PC-9 (cell line): ENCODE measurements around the gene HES7. TPM values are rescaled to one million over a fixed set of nuclear protein-coding genes. Genes with fewer than 3 reads are reported as not detected.

Source experiments
- BruUV-seq: library from RNA; stranded (reverse); fragments of 400-500 nt; replicated peaks from 2 replicates; lab custom pipeline; 2021; lab: Mats Ljungman, UMichigan
- CTCF ChIA-PET: fragments of 300-600 bp; sonication (Branson Sonifier 250); formaldehyde crosslinking; loops from one replicate; lab custom pipeline; 2022; ENCODE audit warnings: antibody characterized with exemption; lab: Charles Lee
- POLR2A ChIA-PET: fragments of 300-600 bp; sonication (Branson Sonifier 250); formaldehyde crosslinking; loops from one replicate; lab custom pipeline; 2022; ENCODE audit warnings: antibody characterized with exemption; ENCODE audit not compliant: unreplicated experiment; lab: Charles Lee
- DNase-seq, 2 experiments: peaks; one replicate each; pipeline versions ENCODE4 v3.0.0 to v3.0.0-alpha.2; 2015 to 2022; ENCODE audit warnings: mixed read lengths in 1 of 2
- H2AFZ ChIP-seq: fragments of 200-600 bp; sonication (generic); 2 replicates; pipeline ENCODE4 v1.8.1; 2017; ENCODE audit warnings: antibody characterized with exemption
- H3F3A ChIP-seq: fragments of 200-600 bp; sonication (generic); 2 replicates; pipeline ENCODE4 v1.8.1; 2017; ENCODE audit warnings: antibody characterized with exemption, mild to moderate bottlenecking, low read depth; ENCODE audit not compliant: insufficient read depth
- H3K27ac ChIP-seq: fragments of 200-600 bp; sonication (generic); 2 replicates; pipeline ENCODE4 v1.6.1; 2016; ENCODE audit warnings: mixed run types
- H3K27me3 ChIP-seq: fragments of 200-600 bp; sonication (generic); 2 replicates; pipeline ENCODE4 v1.6.1; 2016; ENCODE audit warnings: low read depth, mixed run types; ENCODE audit not compliant: insufficient read depth
- H3K36me3 ChIP-seq: fragments of 200-600 bp; sonication (generic); 2 replicates; pipeline ENCODE4 v1.6.1; 2016; ENCODE audit warnings: low read depth, mixed run types
- H3K4me1 ChIP-seq: fragments of 200-600 bp; sonication (generic); replicated peaks from 2 replicates; pipeline ENCODE4 v1.6.1; 2016; ENCODE audit warnings: mixed run types; ENCODE audit not compliant: insufficient read depth
- H3K4me2 ChIP-seq: fragments of 200-600 bp; sonication (generic); 2 replicates; pipeline ENCODE4 v1.6.1; 2017; ENCODE audit warnings: mixed run types
- H3K4me3 ChIP-seq: fragments of 200-600 bp; sonication (generic); 2 replicates; pipeline ENCODE4 v1.6.1; 2016; ENCODE audit warnings: mixed run types
- H3K79me2 ChIP-seq: fragments of 200-600 bp; sonication (generic); 2 replicates; pipeline ENCODE4 v1.6.1; 2017; ENCODE audit warnings: low read depth, mixed run types
- H3K9me2 ChIP-seq: fragments of 200-600 bp; sonication (generic); 2 replicates; pipeline ENCODE4 v1.8.1; 2017; ENCODE audit warnings: mild to moderate bottlenecking; ENCODE audit not compliant: insufficient read depth
- H3K9me3 ChIP-seq: fragments of 200-600 bp; sonication (generic); 2 replicates; pipeline ENCODE4 v1.8.1; 2016; ENCODE audit warnings: low read depth; ENCODE audit not compliant: insufficient read depth
- H4K20me1 ChIP-seq: fragments of 200-600 bp; sonication (generic); 2 replicates; pipeline ENCODE4 v1.8.1; 2017; ENCODE audit not compliant: insufficient read depth
- CTCF ChIP-seq: fragments of 200-600 bp; sonication (generic); conservative IDR thresholded peaks from 2 replicates; pipeline ENCODE4 v1.6.1; 2017; ENCODE audit warnings: mixed run types, antibody characterized with exemption, mild to moderate bottlenecking, moderate library complexity
- EZH2 ChIP-seq: fragments of 200-600 bp; sonication (generic); IDR thresholded peaks from 2 replicates; pipeline ENCODE4 v1.8.0; 2017; ENCODE audit warnings: antibody characterized with exemption, low read depth
- intact Hi-C: fragments of 100-400 bp; cut with micrococcal nuclease; formaldehyde crosslinking; loops from one replicate; pipeline ENCODE4 v1.10.0; 2022; ENCODE audit not compliant: unreplicated experiment
- total RNA-seq: library from RNA; stranded (reverse); gene quantifications from 2 replicates; pipeline ENCODE4 v1.2.3, GENCODE V29; 2021

HES7 gene
- total RNA-seq, 1 experiment from 2014 or later: 2.6 TPM

GRCh38 chr17:8162233-8162996 is 38.5 kb upstream of the HES7 start, which contains the start of gene VAMP2:
VAMP2 (minus strand) TSS chr17:8162948; CDS start chr17:8162879, 69 bp downstream.
- intact Hi-C loops: no loop called here
- H3K27ac ChIP-seq: no peak within 1 kb of the TSS
- DNase-seq: peak in 1 of 2 experiments; percentile 62
- H3K79me2 ChIP-seq: peaks cover 10% of the 10 kb centered on the region; the same call in 1 of the 2 replicates
- H3K4me1 ChIP-seq: peaks cover 8% of the 10 kb centered on the region; the same call in 1 of the 2 replicates
- no peaks in the 10 kb centered on the region for H4K20me1 ChIP-seq
- H3K27me3 ChIP-seq: no peaks in the 10 kb centered on the region
- no peak for TF ChIP-seq CTCF
- TF ChIP-seq EZH2: no peak
- BruUV-seq: no TSS peak
- H3K9me3 ChIP-seq: no peaks in the 10 kb centered on the region
- no peaks in the 10 kb centered on the region for H3K9me2 ChIP-seq
- no peaks in the 10 kb centered on the region for H3K36me3 ChIP-seq
- H3K4me2 ChIP-seq: peak within 1 kb of the TSS; percentile 89
- ChIA-PET POLR2A (no interaction called here), CTCF (no interaction called here)
- peak within 1 kb of the TSS; percentile 90 for H2AFZ ChIP-seq
- peaks cover 16% of the 10 kb centered on the region; the same call in 1 of the 2 replicates for H3F3A ChIP-seq
- H3K4me3 ChIP-seq: peak within 1 kb of the TSS; percentile 75

- peaks cover 10% of the 10 kb centered on the region; the same call in 1 of the 2 replicates for H3K79me2 ChIP-seq
- no peaks in the 10 kb centered on the region for H4K20me1 ChIP-seq
- no peaks in the 10 kb centered on the region for H3K9me3 ChIP-seq
- H3K4me2 ChIP-seq: peak overlapping the region; percentile 89
- TSS peak; percentile 60 for BruUV-seq
- ChIA-PET POLR2A (no interaction called here), CTCF (interaction anchor here (0.6 kb wide), 2 partner anchors 25 to 37 kb away, joined by 3 to 21 read pairs; no protein-coding TSS in a partner anchor)
- peaks cover 16% of the 10 kb centered on the region; the same call in 1 of the 2 replicates for H3F3A ChIP-seq
- H3K9me2 ChIP-seq: no peaks in the 10 kb centered on the region
- H3K36me3 ChIP-seq: no peaks in the 10 kb centered on the region
- no peaks in the 10 kb centered on the region for H3K27me3 ChIP-seq
- no peak for DNase-seq
- H2AFZ ChIP-seq: no peak overlapping the region
- no peak for TF ChIP-seq EZH2
- TF ChIP-seq CTCF: no peak
- peaks cover 8% of the 10 kb centered on the region; the same call in 1 of the 2 replicates for H3K4me1 ChIP-seq
- H3K4me3 ChIP-seq: peak overlapping the region; percentile 75
- no peak overlapping the region for H3K27ac ChIP-seq
- intact Hi-C loops: no loop called here
Observed at GRCh38 chr17:8161289-8162232, 37.7 kb upstream of the HES7 start.

DNA sequence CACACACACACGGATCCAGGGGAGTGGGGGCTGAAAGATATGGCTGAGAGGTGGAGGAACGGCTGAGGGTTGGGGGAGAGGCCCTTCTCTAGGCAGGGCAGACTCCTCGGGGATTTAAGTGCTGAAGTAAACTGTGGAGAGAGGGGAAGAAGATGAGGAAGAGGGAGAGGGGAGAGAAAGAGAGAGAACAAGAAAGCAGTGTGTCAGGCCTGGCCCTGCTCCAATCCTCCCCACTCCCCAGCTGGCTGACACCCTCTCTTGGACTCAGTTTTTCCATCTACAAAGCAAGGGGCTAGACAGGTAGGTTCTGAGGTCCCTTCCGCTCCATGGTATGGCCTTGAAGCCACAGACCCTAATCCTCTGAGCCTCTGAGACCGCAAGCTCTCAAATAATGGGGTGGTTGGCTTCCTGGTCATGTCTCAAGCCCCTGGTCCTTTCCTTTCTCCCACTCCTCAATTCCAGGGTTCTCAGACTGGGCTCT is 36.9 kb upstream of the HES7 start:
- Histone ChIP-seq H3K36me3 (no peaks in the 10 kb centered on the region), H3K79me2 (peaks cover 10% of the 10 kb centered on the region; the same call in 1 of the 2 replicates), H4K20me1 (no peaks in the 10 kb centered on the region), H3K9me3 (no peaks in the 10 kb centered on the region), H2AFZ (no peak overlapping the region), H3K27ac (no peak overlapping the region), H3F3A (peaks cover 16% of the 10 kb centered on the region; the same call in 1 of the 2 replicates), H3K9me2 (no peaks in the 10 kb centered on the region), H3K4me3 (no peak overlapping the region), H3K27me3 (no peaks in the 10 kb centered on the region), H3K4me1 (peaks cover 8% of the 10 kb centered on the region; the same call in 1 of the 2 replicates), H3K4me2 (no peak overlapping the region)
- ChIA-PET CTCF (interaction anchor here (0.6 kb wide), 3 partner anchors 26 to 66 kb away, joined by 3 to 21 read pairs (median 3); no protein-coding TSS in a partner anchor), POLR2A (no interaction called here)
- intact Hi-C loops: no loop called here
- no peak for DNase-seq
- TF ChIP-seq CTCF: no peak
- TF ChIP-seq EZH2: no peak
- no TSS peak for BruUV-seq
